Transverse colon (tissue), 3 donors: ENCODE data around the gene GID4.

Experiments used
- POLR2A ChIP-seq: fragments of 450-650 bp; IDR thresholded peaks from one replicate; pipeline ENCODE4 v1.6.1; 2016; ENCODE audit warnings: antibody characterized with exemption, mild to moderate bottlenecking, moderate library complexity
- TF ChIP-seq, protein P1 (sequence below), 5 experiments: fragments of 200-600 bp in 3 of 5; fragments of 450-650 bp in 2 of 5; sonication (generic) in 3 of 5; IDR thresholded peaks; 1 replicate in 2 of 5; 2 replicates in 3 of 5; pipeline ENCODE4 v1.5.1; 2016 to 2017; ENCODE audit warnings: antibody characterized with exemption in 5 of 5, inconsistent platforms in 3 of 5, mild to moderate bottlenecking in 2 of 5, moderate library complexity in 1 of 5

DNA sequence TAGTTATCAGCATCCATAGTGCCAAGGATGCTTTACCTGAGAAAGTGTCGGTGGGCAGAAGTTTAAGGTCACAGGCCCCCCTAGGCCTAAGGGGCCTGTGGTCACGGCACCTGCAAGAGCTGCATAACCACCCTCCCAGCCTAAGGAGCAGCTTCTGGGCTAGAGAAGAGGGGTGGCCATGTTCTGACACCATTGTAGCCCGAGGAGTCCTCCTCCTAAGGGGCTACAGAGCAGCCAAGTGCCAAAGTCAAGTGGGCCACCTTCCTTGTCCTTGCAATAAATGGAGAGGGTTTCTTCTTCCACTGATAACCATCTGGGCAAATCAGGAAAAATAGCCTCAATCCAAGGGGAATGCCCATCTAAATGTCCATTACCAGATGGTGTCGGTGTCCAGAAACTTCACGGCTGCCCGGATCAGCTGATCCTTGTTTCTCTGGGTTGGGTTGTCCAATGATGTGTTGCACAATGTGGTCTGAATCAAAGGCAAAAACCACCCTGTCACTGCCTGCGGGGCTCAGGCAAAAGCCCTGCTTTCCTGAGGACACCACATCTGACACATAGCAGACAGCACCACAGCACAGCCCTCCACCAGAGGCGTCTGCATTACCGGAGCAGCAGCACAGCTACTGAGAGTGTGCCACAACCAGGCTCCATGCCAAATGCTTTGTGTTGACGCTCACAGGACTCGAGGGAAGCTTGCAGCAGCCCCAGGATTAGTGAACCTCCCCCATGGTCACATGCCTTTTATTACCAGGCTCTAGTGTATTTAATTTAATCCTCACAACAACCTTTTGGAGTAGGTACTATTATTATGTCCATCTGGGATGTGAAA lies 13.0 kb upstream of the GID4 start:
- TF ChIP-seq POLR2A: no peak
- TF ChIP-seq, protein P1, sequence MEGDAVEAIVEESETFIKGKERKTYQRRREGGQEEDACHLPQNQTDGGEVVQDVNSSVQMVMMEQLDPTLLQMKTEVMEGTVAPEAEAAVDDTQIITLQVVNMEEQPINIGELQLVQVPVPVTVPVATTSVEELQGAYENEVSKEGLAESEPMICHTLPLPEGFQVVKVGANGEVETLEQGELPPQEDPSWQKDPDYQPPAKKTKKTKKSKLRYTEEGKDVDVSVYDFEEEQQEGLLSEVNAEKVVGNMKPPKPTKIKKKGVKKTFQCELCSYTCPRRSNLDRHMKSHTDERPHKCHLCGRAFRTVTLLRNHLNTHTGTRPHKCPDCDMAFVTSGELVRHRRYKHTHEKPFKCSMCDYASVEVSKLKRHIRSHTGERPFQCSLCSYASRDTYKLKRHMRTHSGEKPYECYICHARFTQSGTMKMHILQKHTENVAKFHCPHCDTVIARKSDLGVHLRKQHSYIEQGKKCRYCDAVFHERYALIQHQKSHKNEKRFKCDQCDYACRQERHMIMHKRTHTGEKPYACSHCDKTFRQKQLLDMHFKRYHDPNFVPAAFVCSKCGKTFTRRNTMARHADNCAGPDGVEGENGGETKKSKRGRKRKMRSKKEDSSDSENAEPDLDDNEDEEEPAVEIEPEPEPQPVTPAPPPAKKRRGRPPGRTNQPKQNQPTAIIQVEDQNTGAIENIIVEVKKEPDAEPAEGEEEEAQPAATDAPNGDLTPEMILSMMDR (IDR thresholded peaks at IDR 0.05): no peak
